HEK293T (cell line): Measurements from ENCODE around the gene ZNG1F.
"Not testable (repeated sequence)": the region's sequence is repeated elsewhere in the genome, so short reads cannot be mapped to it uniquely, and the experiment has no call there.

ENCODE experiments used
- CTCF ChIA-PET: fragments of 350-600 bp; formaldehyde crosslinking; extraction: SDS; loops from one replicate; lab custom pipeline; 2021; ENCODE audit warnings: antibody characterized with exemption, inconsistent platforms; lab: Yijun Ruan, JAX
- POLR2A ChIA-PET: fragments of 350-600 bp; formaldehyde crosslinking; extraction: SDS; loops from one replicate; lab custom pipeline; 2020; ENCODE audit warnings: antibody characterized with exemption, inconsistent platforms; lab: Yijun Ruan, JAX
- DNase-seq: peaks from one replicate; pipeline ENCODE4 v3.0.0; 2012; ENCODE audit warnings: mixed read lengths; ENCODE audit errors: extremely low spot score
- ARNT ChIP-seq: fragments of 450-650 bp; IDR thresholded peaks from 2 replicates; pipeline ENCODE4 v1.6.1; 2017; ENCODE audit warnings: mild to moderate bottlenecking
- LEF1 ChIP-seq: fragments of 450-650 bp; IDR thresholded peaks from 2 replicates; pipeline ENCODE4 v1.6.1; 2017; ENCODE audit warnings: mild to moderate bottlenecking, borderline replicate concordance
- NFRKB ChIP-seq: fragments of 450-650 bp; IDR thresholded peaks from 2 replicates; pipeline ENCODE4 v1.6.1; 2016; ENCODE audit warnings: mild to moderate bottlenecking, moderate library complexity
- TARDBP ChIP-seq: fragments of 450-650 bp; IDR thresholded peaks from 2 replicates; pipeline ENCODE4 v1.6.1; 2016

The ZNG1F gene

GRCh38 chr9:41189217-41189616 is at the start of gene ZNG1F:
Gene ZNG1F, minus strand, starts transcription at chr9:41189317. Its CDS starts 59 bp downstream, at chr9:41189258.
- POLR2A ChIA-PET, CTCF ChIA-PET, DNase-seq: not testable (repeated sequence)

DNA sequence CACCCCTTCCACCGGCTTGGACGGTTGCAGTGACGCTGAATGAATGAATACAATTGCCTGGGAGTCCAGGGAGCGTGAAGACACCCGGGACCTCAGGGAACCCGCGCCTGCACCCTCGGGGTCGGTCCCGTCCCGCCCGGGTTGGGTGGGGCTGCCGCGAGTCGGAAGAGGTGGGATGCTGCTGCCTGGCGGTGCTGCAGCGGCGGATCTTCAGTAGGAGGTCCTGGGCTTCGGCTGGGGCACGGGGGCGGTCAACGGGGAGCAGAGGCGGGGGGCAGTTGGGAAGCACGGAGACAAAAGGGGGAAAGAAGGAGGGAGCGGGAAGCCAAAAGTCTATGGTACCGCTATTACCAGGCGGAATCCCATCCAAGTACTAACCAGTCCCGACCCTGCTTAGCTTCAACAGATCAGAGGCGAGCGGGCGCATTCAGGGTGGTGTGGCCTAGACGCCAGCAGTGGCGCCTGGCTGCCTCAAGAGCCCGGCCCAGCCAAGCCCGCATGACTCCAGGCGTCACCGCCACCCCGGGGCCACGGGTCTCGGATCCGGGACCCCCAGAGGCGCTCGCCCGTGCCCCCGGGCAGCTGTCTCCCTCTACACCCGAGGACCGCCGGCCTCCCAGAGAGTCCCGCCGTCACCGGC is 48.1 kb upstream of the ZNG1F start:
- POLR2A ChIA-PET, CTCF ChIA-PET, DNase-seq: not testable (repeated sequence)

- POLR2A ChIA-PET, DNase-seq, CTCF ChIA-PET: not testable (repeated sequence)
Observed at GRCh38 chr9:41236486-41237109, 47.5 kb upstream of the ZNG1F start.

DNA sequence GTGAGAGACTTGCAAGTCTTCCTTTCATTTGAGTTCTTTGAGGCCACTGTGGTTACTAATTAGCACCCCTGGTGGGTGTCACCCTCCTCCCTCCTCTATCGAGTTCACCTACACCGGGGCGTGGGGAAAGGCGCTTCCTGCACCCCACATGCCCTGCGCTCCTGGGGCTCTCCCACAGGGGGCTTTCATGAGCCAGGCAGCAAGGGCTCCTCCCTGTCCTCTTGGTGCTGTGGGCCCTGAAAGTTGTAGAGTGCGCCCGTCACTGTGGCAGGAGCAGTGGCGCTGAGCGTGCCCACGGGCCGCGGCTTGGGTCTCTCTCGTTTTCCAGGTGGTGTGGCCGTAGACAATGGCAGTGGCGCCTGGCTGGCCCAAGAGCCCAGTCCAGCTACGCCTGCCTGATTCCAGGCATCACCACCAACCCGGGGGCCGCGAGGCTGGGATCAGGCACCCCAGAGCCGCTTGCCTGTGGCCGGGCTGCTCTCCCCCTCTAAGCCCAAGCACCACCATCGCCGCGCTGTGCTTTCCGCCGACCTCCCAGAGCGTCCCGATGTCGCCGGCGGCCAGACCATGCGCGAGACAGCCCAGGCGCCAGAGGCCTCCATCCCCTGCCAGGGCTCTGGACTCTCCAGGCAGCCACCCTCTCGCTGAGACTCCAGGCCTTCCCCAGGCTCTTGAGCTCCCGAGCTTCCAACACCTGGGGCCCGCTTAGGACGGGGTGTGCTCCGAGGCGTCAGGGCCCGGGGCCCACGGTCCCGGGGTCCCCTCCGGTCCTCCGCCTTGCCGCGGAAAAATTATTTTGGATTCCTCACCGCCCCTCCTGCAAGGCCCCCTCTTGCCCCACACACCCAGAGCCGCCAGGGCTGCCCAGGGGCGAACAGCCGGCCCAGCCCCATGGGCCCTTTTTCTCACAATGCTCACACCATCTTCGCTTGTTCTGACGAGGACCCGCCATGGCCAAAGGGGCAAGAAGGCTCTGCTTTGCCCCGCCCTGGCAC is 46.0 kb upstream of the ZNG1F start:
- DNase-seq, CTCF ChIA-PET: not testable (repeated sequence)

DNA sequence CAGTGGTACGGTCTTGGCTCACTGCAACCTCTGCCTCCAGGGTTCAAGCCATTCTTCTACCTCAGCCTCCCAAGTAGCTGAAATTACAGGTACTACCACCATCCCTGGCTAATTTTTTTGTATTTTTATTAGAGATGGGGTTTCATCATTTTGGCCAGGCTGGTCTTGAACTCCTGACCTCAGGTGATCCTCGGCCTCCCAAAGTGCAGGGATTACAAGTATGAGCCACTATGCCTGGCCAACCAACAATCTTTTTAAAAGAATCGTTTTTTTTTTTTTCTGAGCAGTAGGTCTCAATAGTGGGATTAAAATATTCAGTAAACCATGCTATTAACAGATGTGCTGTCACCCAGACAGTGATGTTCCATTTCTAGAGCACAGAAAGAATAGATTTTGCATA is 45.1 kb upstream of the ZNG1F start:
- CTCF ChIA-PET, POLR2A ChIA-PET, DNase-seq: not testable (repeated sequence)

More for the DNA sequence above, 46.0 kb upstream of the ZNG1F start:
- POLR2A ChIA-PET: not testable (repeated sequence)

DNA sequence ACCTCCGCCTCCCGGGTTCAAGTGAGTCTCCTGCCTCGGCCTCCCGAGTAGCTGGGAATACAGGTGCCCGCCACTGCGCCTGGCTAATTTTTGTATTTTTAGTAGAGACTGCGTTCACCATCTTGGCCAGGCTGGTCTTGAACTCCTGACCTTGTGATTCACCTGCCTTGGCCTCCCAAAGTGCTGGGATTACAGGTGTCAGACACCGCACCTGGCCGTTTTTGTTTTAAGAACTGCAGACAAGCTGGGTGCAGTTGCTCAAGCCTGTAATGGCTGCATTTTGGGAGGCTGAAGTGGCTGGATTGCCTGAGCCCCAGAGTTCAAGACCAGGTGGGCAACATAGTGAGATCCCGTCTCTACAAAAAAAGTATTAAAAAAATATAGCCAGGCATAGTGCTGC is 43.2 kb upstream of the ZNG1F start:
- POLR2A ChIA-PET, CTCF ChIA-PET, DNase-seq: not testable (repeated sequence)

DNA sequence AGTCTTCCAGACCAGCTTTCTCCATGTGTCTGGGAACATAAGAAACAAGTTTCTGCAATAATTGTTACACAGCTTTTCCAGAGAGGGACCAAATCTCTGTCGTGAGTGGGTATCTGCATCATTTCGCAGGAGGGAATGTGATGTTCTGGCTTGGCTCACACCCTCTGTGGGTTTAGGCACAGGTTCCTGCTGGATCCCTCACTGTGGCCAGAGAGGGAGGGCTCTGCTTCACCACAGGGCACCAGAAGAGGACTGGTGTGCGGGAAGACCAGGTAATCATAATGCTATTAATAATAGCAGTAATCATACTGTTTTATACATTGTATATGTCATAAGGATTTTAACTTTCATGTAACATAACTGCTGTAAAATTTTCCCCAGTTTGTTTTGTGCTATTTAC is 41.3 kb upstream of the ZNG1F start:
- POLR2A ChIA-PET, CTCF ChIA-PET: not testable (repeated sequence)
- DNase-seq: peak; percentile 19

GRCh38 chr9:41229408-41230401 is 40.6 kb upstream of the ZNG1F start:
- TF ChIP-seq LEF1 (no peak), TARDBP (peak; percentile 55; the same call in 1 of the 2 replicates), ARNT (no peak), NFRKB (no peak)
- DNase-seq: peak; percentile 8
- ChIA-PET CTCF (no interaction called here), POLR2A (no interaction called here)

DNA sequence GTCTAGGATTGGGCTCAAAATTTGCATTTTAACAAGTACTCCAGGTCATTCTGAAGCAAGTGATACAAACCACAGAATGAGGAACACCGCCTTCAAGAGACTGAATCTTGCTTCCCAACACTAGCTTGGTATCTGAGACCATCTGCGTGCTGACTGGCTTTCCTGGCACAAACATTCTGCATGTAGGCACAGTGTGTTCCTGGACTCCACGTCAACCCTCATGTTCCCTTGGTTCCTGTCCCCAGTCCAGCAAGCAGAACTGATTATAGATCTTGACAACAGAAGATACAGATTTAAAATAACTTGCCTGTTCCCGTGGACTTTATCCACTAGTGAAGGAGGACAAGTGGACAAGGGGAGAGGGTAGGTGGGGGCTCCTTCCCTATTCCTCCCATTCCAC is 30.7 kb upstream of the ZNG1F start:
- CTCF ChIA-PET, POLR2A ChIA-PET, DNase-seq: not testable (repeated sequence)

DNA sequence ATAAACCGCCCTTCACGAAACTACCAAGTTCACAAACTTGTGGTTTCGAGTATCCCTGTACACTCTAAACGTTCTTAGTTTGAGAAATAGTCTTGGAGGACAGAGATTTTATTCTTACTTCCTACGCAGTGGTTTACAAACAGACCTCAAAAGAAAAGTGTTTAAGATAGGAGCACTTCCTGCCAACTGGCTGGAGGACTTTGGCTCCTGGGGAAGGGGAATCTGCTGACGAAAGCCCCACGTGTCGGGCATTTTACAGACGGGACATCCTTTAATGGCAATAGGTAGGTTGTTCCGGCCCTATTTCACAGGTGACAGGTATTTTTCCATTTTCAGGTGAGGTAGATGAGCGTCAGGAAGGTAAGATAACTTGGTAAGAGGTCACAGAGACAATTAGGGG is 678 bp downstream of the ZNG1F start:
- DNase-seq, CTCF ChIA-PET, POLR2A ChIA-PET: not testable (repeated sequence)

- POLR2A ChIA-PET, DNase-seq, CTCF ChIA-PET: not testable (repeated sequence)
Observed at GRCh38 chr9:41174994-41175393, 14.1 kb downstream of the ZNG1F start.

- CTCF ChIA-PET, DNase-seq, POLR2A ChIA-PET: not testable (repeated sequence)
Observed at GRCh38 chr9:41150116-41150515, 39.0 kb downstream of the ZNG1F start.

DNA sequence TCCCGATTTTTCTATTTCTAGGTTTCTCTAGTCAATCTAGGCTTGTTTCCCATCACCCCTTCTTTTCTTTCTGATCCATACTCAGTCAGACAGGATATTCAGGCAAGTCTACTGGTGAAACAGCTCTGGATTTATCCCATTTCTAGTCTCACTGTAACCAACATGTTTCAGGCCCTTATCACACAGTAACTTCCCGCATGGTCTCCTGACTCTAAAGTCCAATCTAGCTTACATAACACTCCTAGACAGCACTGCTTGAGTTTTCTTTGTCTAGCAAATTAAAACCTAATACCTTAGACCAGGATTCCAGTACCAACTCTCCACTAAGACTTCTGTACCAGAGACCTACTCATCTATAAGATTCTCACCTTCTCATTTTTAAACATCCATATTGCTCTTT is 47.2 kb downstream of the ZNG1F start:
- CTCF ChIA-PET, DNase-seq, POLR2A ChIA-PET: not testable (repeated sequence)

- DNase-seq, POLR2A ChIA-PET, CTCF ChIA-PET: not testable (repeated sequence)
Observed at GRCh38 chr9:41128581-41128980, 60.5 kb downstream of the ZNG1F start, which contains the start of gene FOXD4L6. Gene FOXD4L6, minus strand, starts transcription at chr9:41128681. Its CDS starts 298 bp downstream, at chr9:41128383.

- POLR2A ChIA-PET, DNase-seq, CTCF ChIA-PET: not testable (repeated sequence)
Observed at GRCh38 chr9:41126746-41127446, 62.2 kb downstream of the ZNG1F start.

DNA sequence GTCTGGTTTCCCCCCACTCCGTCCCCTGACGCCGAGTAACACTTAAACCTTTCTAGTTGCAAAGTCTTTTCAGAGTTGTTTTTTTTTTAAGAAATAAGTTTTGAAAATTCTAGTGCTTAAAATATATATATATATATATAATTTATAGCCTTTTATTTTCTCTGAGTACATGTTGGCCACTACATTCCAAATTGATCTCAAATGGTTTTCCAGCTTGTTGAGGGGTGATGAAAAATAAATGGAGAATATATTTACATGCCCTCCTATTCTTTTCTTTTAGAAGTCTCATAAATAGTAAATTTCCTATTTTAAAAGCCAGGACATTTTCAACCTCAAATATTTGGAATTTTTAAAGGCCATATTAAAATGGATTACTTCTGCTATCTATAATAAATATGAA is 63.2 kb downstream of the ZNG1F start:
- DNase-seq, POLR2A ChIA-PET, CTCF ChIA-PET: not testable (repeated sequence)
